Nasal cavity respiratory epithelium epithelial cell of viscerocranial mucosa (primary cell): Measurements from ENCODE around the gene FCRL6. TPM values are rescaled to one million over a fixed set of nuclear protein-coding genes. Genes with fewer than 3 reads are reported as not detected.

Experiments
- total RNA-seq: library from RNA; depleted of rRNA; stranded (reverse); fragments of >200 nt; gene quantifications from 2 replicates; pipeline ENCODE4 v1.2.3, GENCODE V29; 2014

FCRL6 gene, protein sequence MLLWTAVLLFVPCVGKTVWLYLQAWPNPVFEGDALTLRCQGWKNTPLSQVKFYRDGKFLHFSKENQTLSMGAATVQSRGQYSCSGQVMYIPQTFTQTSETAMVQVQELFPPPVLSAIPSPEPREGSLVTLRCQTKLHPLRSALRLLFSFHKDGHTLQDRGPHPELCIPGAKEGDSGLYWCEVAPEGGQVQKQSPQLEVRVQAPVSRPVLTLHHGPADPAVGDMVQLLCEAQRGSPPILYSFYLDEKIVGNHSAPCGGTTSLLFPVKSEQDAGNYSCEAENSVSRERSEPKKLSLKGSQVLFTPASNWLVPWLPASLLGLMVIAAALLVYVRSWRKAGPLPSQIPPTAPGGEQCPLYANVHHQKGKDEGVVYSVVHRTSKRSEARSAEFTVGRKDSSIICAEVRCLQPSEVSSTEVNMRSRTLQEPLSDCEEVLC
- not detected in 2 replicates for total RNA-seq

DNA sequence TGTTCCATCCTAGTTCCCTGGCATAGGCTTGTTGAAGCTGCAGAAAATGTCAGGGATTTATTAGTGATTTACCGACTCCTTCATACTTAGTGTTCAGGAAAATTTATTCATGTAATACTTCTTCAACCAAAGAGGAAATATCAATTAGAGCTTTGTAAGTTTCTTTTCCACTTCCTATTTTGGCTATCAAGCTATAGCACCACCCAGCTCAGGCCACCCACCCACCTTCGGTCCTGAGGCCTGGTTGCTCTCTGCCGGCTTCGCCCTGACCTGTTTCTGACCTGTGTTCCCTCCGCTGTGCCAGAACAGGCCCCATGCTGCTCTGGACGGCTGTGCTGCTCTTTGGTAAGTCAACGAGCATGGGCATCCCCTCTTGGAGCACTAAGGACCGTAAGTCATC, at the start of gene FCRL6:
Gene FCRL6 (plus strand): TSS at position 250 of the 400 bp plus-strand sequence. CDS start 65 bp downstream, at position 315.

DNA sequence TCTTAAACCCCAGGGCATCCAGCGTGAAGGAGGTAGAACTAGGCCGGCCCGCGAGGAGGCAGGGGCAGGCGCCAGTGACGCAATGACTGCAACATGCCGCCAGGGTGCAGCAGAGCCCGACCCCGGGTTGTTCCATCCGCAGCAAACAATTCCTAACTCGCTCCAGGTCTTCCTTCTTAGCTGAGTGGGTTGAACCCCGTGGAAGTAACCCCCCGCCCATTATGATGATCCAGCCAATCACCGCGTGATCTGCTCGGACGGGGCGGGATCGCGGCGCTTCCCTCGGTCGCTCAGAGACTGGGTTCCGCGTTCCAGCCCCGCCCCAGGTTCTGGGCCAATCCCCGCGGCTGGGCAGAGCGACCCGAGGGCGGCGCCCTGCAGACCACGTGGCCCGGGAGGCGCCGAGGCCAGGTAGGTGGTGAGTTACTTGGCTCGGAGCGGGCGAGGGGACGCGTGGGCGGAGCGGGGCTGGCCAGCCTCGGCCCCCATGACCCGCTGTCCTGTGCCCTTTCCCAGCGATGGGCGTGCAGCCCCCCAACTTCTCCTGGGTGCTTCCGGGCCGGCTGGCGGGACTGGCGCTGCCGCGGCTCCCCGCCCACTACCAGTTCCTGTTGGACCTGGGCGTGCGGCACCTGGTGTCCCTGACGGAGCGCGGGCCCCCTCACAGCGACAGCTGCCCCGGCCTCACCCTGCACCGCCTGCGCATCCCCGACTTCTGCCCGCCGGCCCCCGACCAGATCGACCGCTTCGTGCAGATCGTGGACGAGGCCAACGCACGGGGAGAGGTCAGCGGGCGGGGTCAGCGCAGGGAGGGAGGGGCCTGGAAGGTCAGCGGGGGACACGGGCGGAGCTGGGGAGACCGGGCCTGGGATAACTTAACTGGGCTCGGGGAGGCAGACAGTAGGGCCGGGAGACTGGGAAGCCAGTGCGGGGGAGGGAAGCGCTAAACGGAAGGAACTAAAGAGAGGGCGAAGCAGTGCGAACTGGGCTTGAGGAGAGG, 21.3 kb upstream of the FCRL6 start, which contains the start of gene DUSP23:
Gene DUSP23 (plus strand): TSS at position 380 of the 1,000 bp plus-strand sequence. CDS start 139 bp downstream, at position 519.

DNA sequence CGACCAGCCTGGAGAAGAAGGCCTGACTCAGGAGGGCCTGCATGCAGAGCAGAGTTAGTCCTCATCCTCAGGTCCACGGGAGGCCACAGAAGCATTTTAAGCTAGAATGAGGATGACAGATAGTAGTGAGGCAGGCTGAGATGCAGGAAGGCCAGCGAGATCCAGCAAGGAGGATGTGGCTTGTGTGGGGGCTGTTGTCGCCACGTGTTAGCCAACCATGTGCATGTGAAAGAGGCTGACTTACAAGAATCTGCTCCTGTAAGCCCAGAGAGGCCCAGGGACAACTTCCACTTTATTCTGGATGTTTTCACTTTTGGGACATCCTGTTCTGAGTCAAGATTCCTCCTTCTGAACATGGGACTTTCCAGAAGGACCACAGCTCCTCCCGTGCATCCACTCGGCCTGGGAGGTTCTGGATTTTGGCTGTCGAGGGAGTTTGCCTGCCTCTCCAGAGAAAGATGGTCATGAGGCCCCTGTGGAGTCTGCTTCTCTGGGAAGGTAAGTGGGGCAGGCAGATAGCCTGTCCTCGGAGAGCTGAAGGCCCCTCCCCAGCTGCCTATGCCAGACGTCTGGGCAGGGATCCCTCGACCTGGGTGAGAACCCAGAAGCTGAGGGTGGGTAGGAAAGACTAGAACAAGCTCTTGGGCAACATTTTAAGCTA, 24.4 kb downstream of the FCRL6 start, which contains the start of gene SLAMF8:
Gene SLAMF8 (plus strand): TSS at position 433 of the 661 bp plus-strand sequence. CDS start 26 bp downstream, at position 459.

DNA sequence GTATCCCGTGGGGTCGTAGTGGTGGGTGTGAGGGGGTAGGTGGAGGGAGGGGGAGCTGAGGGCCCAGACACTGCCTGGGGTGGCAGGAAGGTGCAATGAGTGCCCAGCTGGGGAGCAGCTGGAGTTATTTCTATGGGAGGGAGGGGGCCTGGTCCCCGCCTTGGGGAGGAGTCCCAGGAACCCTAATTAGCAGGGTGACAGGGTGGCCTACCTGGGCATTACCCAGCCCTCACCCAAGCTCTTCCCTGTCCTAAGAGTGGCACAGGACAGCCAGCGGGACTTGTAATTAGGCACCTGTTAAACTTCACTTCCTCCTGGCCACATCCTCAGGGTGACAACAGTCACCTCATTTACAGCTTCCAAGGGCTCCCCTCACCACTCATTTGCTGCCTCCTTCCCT, 60.4 kb downstream of the FCRL6 start, which contains the start of gene VSIG8:
Gene VSIG8 (minus strand): TSS at position 101 of the 400 bp plus-strand sequence. CDS start 136 bp downstream, outside the sequence.

Other genes starting within 250 kb of the FCRL6 start
- gene APCS, start 214.5 kb upstream of the FCRL6 start, total RNA-seq, result not detected in 2 replicates
- gene CRP, start 87.8 kb upstream of the FCRL6 start, total RNA-seq, result not detected in 2 replicates
- 29.4 and 46.0 TPM in 2 replicates for gene DUSP23, start 21.4 kb upstream of the FCRL6 start, total RNA-seq
- gene SLAMF8, start 24.5 kb downstream of the FCRL6 start, total RNA-seq, result not detected in 2 replicates
- 0.34 TPM in 1 of 2 replicates, not detected in the other for gene VSIG8, start 60.3 kb downstream of the FCRL6 start, total RNA-seq
- 0.14 and 0.34 TPM in 2 replicates for gene CFAP45, start 97.8 kb downstream of the FCRL6 start, total RNA-seq
- gene TAGLN2, start 123.1 kb downstream of the FCRL6 start, total RNA-seq, result 168 and 336 TPM in 2 replicates
- gene IGSF9, start 143.3 kb downstream of the FCRL6 start, total RNA-seq, result 3.1 and 20.9 TPM in 2 replicates
- gene SLAMF9, start 151.9 kb downstream of the FCRL6 start, total RNA-seq, result 0.14 and 6.8 TPM in 2 replicates
- gene PIGM, start 229.6 kb downstream of the FCRL6 start, total RNA-seq, result 3.2 and 3.8 TPM in 2 replicates